Kidney capillary endothelial cell (primary cell): Measurements from ENCODE around the gene EFHD2.
A peak's percentile ranks its signal among the peaks of the same experiment; 100 is the strongest.
"Not testable (repeated sequence)": the region's sequence is repeated elsewhere in the genome, so short reads cannot be mapped to it uniquely, and the experiment has no call there.

ENCODE experiments used
- DNase-seq: peaks from one replicate; pipeline ENCODE4 v3.0.0-alpha.2; 2018; ENCODE audit warnings: low spot score

Gene EFHD2

GRCh38 chr1:15452866-15453571 is 43.3 kb downstream of the EFHD2 start:
- no peak for DNase-seq

GRCh38 chr1:15453734-15454133 is 44.0 kb downstream of the EFHD2 start:
- DNase-seq = no peak

GRCh38 chr1:15454256-15454655 is 44.6 kb downstream of the EFHD2 start:
- DNase-seq = no peak

- DNase-seq = no peak
Observed at GRCh38 chr1:15455522-15455921, 45.8 kb downstream of the EFHD2 start.

GRCh38 chr1:15456313-15456954 is 46.7 kb downstream of the EFHD2 start, which contains the start of gene CELA2A:
CELA2A (plus strand) TSS chr1:15456732; CDS start chr1:15456754, 22 bp downstream.
- DNase-seq = no peak

GRCh38 chr1:15457585-15457984 is 47.9 kb downstream of the EFHD2 start:
- DNase-seq = no peak

GRCh38 chr1:15458388-15458787 is 48.7 kb downstream of the EFHD2 start:
- DNase-seq = not testable (repeated sequence)

GRCh38 chr1:15459771-15460707 is 50.4 kb downstream of the EFHD2 start:
- no peak for DNase-seq

GRCh38 chr1:15460708-15461095 is 51.0 kb downstream of the EFHD2 start:
- peak; percentile 32 for DNase-seq

GRCh38 chr1:15463064-15463800 is 53.5 kb downstream of the EFHD2 start:
- not testable (repeated sequence) for DNase-seq

GRCh38 chr1:15463926-15464322 is 54.2 kb downstream of the EFHD2 start:
- not testable (repeated sequence) for DNase-seq

GRCh38 chr1:15465674-15466073 is 56.0 kb downstream of the EFHD2 start:
- no peak for DNase-seq

- DNase-seq = not testable (repeated sequence)
Observed at GRCh38 chr1:15466955-15467625, 57.4 kb downstream of the EFHD2 start.

- no peak for DNase-seq
Observed at GRCh38 chr1:15468145-15468544, 58.5 kb downstream of the EFHD2 start.

- DNase-seq = no peak
Observed at GRCh38 chr1:15469361-15469760, 59.7 kb downstream of the EFHD2 start.

- DNase-seq = not testable (repeated sequence)
Observed at GRCh38 chr1:15469821-15470448, 60.2 kb downstream of the EFHD2 start.

- not testable (repeated sequence) for DNase-seq
Observed at GRCh38 chr1:15471067-15471466, 61.4 kb downstream of the EFHD2 start.

GRCh38 chr1:15471723-15472122 is 62.0 kb downstream of the EFHD2 start:
- DNase-seq = not testable (repeated sequence)

- no peak for DNase-seq
Observed at GRCh38 chr1:15472587-15472986, 62.9 kb downstream of the EFHD2 start.

- DNase-seq = no peak
Observed at GRCh38 chr1:15475752-15476314, 66.1 kb downstream of the EFHD2 start, which contains the start of gene CELA2B. CELA2B (plus strand) TSS chr1:15476104; CDS start chr1:15476126, 22 bp downstream.
